HG02943 (cell line): ENCODE measurements around the gene CAPN9.
"Not testable (repeated sequence)": the region's sequence is repeated elsewhere in the genome, so short reads cannot be mapped to it uniquely, and the experiment has no call there.

ENCODE experiments used
- ATAC-seq: cut with Tn5 transposase; IDR thresholded peaks from one replicate; pipeline ENCODE4 v1.9.1; 2021; ENCODE audit warnings: mild to moderate bottlenecking, low read depth, moderate library complexity; ENCODE audit not compliant: unreplicated experiment

Gene CAPN9

DNA sequence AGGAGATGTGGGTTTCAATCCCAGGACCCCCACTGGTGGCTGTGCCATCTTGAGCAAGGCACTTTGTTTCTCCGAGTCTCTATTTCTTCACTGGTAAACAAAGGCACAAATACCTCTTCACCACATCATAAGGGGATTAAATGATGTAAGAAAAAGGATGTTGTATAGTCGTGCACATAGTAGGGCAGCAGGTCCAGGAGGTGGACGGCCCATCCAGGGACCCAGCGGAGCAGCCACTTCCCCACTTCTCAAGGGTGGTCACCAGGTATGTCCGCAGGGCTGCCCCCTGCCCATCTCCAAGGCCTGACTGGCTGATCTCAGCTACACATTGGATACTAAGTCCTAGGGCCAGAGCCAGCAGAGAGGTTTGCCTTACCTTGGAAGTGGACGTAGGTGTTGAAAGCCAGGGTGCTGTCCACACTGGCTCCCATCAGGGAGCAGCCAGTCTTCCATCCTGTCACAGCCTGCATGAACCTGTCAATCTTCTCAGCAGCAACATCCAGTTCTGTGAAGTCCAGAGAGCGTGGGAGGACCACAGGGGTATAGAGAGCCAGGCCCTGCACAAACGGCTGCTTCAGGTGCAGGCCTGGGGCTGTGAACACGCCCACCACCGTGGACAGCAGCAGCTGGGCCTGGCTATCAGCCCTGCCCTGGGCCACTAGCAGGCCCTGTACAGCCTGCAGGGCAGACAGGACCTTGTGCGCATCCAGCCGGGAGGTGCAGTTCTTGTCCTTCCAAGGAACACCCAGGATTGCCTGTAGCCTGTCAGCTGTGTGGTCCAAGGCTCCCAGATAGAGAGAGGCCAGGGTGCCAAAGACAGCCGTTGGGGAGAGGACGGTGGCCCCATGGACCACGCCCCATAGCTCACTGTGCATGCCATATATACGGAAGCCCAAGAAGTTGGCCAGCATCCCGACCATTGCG, 37.3 kb upstream of the CAPN9 start:
- ATAC-seq, result no peak

DNA sequence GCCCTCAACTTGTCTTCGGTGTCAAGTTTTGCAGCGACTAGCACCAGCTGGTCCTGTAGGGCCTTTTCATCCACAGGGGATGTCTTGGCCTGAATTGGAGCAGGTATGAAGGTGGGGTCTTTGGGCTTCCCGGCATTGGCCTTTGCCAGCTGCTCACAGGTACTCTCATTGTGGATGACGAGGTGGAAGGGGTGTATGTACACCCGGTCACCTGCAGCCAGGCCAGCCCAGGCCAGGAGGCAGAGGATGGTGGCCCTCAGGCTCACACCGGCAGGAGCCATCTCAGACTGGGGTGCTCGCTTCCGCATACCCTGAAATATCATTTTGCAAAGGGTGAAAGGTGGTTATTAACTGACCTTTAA, 36.7 kb upstream of the CAPN9 start:
- no peak for ATAC-seq

DNA sequence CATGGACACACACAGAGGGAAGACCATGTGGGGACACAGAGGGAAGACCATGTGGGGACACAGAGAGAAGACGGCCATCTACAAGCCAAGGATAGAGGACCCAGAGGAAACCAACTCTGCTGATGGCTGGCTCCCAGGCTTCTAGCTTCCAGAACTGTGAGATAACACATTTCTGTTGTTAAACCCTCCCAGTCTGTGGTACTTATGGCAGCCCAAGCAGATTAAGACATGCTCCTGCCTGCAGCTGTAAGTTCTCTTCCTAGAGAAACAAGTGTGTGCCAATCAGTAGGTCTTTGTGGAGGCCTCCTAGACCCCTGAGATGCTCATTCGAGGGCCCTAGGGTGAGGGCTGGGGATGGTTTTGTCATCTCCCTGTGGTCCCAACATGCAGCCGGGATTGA, 35.9 kb upstream of the CAPN9 start:
- no peak for ATAC-seq

DNA sequence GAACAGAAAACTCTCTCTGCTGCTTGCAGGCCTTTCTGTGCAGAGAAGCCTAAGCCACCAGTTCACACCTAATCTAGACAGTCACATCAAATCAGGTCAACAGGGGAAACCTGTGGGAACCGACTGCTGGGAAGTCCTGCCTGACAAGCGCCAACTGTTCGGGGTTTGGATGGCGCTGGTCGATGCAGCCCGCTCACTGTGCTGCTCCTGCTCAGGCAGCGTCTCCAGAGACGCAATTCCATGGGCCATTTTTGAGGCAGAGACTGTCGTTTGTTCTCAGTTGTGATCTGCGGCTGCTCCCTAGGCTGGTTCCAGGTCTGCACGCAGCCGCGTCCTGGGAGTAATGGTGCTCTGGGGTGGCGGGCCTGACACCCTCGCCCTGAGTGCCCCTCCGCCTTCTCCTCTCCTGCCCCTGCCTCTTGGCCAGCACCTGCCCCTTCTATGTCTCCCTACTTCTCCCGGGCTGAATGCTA, 34.7 kb upstream of the CAPN9 start:
- ATAC-seq, result no peak

DNA sequence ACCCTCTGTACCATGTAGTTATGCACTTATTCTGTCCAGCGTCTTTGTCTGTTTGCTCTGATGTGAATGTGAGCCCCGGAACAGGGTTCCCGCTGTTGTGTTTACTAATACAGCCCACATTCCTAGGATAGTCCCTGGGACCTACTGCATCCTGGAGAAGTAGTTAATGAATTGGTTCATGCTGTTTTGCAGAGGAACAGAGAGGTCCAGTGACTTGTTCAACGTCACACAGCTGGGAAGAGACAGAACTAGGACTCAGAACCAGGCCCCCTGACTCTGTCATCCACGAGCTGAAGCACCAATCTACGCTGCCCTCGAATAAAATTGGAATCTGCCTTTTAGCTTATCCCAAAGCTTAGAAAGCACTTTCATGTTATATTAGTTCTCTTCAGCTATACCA, 34.0 kb upstream of the CAPN9 start:
- ATAC-seq, result no peak

DNA sequence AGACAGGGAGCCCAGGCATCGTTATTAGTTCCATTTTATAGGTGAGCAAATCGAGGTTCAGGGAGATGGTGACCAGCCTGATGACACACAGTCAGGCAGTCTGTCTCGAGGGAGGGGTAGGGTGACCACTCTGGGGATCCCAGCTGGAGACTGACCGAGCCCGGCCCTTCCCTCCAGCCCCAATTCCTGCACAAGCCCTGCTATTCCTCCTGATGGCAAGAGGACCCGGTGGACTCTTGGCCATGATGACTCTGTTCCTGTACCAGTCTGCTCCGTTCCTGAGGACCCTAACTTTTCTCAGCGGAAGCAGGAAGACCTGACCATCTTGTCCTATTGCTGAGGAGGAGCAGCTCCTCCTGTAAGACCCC, 33.7 kb upstream of the CAPN9 start:
- ATAC-seq, result no peak

DNA sequence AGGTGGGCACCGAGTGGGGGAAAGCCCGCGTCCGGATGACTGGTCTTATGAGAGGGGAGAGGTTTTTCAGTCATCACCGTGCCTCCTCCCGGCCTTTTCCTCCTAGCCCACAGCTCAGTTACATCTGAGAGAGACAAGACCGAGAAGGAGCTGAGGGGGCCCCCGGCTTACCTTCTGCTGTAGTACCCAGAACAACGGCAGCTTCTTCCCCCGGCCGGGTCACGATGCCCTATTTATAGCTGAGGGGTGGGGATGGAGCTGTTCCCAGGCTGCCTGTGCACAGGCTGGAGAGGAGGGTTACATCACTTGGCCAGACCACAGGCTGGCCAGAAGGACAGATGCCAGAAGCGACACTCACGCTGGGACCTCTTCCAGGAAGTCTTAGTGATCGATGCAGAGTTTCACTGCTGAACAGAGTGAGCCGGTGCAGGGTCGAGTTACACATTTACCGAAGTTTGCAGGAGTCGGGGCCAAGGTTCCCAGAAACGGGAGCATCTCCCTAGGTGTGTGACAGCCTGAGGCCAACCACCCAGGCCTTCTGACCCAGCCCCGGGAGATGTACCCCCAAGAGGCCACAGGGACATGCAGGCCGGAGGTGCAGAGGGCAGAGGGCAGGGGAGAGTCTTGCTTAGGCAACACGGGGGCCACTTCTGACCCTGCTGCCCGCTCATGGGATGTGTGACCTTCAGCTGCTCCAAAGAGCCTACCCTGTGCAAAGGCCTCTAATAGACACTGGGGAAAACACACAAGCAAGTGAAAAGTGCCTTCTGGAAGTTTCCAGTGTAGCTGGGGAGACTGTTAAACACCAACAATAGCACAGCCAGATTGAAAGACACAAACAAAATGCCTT, 33.0 kb upstream of the CAPN9 start, which contains the start of gene AGT:
Gene AGT (minus strand): TSS at position 208 of the 850 bp plus-strand sequence. CDS start 3,299 bp downstream, outside the sequence.
- no peak for ATAC-seq

DNA sequence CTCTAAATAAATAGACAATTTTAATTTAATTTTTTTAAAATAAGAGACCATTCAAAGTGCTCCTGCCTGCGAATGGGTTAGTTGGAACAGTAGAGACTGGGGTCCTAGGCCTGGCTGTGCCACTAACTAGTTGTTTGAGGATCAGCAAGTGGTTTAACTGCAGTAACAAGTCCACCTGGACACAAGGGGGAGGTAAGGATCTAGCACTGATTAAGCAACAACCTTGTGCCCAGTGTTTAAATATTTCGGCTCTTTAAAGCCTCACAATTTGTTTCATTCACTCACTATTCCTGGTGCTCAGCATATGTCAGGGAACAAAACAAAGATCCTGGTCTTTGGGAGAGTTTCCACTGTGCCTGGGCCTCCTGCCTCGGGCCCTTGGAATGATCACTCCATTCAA, 31.7 kb upstream of the CAPN9 start:
- ATAC-seq, result no peak

DNA sequence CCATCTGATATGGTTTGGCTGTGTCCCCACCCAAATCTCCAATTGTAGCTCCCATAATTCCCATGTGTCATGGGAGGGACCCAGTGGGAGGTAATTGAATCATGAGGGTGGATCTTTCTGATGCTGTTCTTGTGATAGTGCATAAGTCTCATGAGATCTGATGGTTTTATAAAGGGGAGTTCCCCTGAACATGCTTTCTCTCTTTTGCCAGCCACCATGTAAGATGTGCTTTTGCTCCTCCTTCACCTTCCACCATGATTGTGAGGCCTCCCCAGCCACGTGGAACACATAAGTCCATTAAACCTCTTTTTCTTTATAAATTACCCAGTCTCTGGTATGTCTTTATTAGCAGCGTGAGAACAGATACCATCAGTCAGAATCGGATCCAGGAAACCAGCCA, 30.7 kb upstream of the CAPN9 start:
- ATAC-seq, result not testable (repeated sequence)

DNA sequence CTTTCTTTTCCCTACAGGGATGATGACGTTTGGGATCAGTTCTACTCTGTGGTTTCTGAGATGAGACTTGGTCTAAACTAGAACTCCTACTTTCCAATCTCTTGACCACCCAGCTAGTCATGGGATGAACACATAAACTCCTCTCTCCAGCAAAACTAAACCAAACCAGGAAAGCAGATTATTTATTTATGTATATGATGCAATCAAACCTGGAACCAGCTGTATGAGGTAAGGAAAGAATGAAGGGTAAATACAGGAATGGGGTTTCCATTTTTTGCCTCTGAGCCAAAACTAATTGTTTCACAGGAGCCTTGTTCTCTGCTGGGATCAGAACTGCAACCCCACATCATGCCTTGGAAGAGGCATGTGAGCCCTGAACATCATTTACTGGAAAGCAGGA, 29.9 kb upstream of the CAPN9 start:
- ATAC-seq, result no peak

DNA sequence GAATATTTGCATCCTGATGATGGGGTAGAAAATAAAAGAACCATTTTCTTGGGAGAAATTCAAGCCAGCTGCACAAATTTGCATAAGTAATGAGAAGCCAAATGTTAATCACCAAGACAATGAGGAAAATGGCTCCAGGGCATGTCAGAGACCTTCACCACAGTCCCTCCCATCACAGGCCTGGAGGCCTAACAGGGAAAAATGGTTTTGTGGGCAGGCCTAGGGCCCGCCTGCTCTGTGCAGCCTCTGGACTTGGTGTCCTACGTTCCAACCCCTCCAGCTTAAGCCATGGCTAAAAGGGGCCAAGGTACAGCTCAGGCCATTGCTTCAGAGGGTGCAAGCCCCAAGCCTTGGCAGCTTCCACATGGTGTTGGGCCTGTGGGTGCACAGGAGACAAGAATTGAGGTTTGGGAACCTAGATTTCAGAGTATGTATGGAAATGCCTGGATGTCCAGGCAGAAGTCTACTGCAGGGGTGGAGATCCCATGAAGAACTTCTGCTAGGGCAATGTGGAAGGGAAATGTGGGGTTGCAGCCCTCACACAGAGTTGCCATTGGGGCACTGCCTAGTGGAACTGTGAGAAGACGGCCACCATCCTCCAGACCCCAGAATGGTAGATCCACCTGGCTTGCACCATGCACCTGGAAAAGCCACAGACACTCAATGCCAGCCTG, 25.2 kb upstream of the CAPN9 start:
- not testable (repeated sequence) for ATAC-seq

DNA sequence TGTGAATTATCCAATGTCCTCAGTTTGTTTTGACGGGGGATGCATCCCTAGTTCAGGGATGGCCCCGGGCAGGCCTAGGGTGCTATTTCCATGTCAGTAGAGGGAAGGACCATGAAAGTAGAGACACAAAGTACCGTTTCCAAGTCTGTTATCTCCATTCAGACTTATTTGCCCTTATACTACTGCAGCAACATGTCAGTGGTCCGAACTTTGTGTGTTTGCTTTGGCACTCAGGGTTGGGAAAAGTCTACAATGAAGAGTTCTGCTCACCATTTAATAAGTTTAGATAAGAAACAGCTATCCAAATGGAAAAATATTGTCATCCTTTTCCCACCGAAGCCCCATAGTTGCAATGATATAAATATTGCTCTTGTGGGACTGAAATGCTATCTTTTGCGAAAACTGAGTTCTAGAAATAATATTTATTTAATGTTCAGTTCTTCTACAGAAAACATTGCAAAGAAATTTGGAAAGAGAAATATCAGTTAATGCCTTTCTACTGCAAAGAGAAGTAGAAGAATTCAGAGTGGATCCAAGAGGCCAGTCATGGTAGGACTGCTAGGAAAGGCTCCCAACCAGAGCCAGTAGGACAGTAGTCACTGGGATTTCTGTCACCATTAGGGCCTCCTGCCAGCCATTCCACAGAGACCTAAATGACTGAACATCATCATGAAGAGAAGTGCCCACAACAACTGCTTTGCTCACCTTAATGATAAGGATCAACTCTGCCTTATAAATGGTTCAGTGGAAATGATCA, 21.8 kb upstream of the CAPN9 start:
- ATAC-seq, result no peak

DNA sequence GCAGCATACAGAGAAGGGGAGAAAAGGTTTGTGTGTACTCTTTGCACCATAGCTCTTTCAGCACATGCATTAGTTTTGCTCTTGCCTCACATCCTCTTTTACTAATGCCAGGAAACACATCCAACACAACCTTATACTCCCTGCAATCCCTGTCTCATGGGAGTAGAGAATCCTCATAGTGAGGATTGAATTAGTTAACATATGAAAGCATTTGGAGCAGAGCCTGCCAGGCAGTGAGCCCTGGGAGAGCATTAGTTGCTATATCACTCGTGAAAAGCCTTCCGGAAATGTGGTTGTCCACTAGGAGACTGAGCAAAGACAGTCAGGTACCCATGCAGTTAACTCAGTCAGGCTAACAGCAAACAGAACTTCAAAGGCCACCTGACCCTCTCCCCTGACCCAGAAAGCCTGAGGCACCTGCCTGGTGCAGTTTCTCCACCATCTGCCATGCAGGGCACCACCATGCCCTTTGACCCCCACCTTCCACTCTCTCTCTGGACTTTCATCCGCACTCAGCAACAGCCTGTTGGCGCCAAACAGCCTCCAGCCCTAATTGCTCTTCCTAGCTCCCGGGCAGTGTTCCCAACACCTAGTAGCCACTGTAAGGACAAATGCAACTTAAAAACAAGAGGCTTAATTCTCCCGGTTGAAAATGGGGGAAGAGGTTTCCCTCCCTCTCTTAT, 18.3 kb upstream of the CAPN9 start:
- no peak for ATAC-seq

DNA sequence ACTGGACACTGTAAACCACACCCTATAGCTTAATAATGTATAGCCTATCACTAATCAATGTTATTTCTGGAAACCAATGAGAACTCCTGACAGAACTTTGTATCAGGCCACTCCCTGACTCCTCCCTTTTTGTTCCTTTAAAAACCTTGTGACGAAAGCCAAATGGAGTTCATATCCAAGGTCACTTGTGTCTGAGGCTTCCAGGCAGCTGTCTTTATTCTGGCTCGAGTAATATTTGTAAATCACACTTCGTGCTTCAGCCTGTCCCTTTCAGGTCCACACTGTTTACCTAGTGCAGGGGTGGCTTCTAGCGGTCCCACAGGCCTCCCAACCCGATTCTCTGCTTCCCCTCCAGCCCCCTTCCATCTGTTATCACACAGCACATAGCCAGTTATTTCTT, 16.2 kb upstream of the CAPN9 start:
- no peak for ATAC-seq

DNA sequence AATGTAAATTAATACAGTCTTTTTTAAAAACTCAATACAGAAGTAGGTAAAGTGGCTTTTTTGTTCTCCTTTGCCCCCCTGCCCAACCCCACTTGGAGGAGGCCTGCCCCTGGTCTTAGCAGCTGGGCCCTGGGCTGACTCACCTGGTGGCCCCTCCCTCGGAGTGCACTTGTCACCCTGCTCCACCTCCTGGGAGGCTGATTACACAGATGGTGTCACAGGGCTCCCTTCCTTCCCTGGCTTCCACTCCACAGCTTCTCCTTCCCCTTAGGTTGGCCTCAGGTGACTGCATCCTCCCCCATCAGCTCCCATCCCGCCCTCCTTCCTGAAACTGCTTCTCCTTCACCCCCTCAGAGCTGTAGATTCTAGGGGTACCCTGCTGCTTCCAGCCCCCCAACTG, 11.7 kb upstream of the CAPN9 start:
- ATAC-seq, result no peak

DNA sequence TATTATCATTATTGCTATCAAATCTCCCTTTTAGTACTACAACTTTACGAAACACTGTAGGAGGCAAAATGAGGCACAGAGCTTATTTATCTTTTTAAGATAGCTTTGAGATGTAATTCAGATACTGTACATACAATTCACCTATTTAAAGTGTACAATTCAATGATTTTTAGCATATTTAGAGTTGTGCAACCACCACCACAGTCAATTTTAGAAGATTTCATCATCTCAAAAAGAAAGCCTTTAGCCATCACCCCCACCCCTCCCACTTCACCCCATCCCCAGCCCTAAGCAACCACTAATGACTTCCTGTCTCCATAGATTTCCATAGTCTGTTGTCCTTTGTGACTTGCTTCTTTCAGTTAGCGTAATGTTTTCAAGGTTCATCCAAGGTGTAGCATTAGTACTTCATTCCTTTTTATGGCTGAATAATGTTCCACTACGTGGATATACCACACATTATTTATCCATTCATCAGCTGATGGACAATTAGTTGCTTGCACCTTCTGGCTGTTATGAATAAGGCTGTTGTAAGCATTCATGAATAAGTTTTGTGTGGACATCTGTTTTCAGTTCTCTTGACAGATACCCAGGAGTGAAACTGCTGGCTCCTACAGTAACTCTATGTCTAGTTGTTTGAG, 9.4 kb upstream of the CAPN9 start:
- ATAC-seq, result no peak

DNA sequence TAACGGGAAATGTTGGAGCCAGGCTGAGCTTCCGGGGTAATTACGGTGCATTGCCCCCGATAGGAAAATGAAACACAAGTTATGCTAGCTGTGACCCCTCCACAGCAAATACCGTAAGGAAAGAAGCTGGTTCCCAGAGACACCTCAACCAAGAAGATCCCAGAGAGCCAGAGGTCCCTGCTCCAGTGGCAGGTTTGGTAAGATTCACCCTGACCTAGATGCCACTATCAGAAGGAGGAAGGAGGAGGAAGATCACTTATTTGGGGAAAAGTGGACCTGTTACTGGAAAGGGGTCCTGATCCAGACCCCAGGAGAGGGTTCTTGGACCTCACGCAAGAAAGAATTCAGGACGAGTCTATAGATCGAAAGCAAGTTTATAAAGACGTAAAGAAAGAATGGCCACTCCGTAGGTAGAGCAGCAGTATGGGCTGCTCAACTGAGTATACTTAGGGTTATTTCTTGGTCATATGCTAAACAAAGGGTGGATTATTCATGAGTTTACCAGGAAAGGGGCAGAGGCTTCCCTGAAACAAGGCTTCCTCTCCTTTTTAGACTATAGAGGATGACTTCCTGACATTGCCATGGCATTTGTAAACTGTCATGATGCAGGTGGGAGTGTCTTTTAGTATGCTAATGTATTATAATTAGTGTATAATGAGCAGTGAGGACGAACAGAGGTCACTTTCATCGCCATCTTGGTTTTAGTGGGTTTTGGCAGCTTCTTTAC, 7.5 kb upstream of the CAPN9 start:
- no peak for ATAC-seq

DNA sequence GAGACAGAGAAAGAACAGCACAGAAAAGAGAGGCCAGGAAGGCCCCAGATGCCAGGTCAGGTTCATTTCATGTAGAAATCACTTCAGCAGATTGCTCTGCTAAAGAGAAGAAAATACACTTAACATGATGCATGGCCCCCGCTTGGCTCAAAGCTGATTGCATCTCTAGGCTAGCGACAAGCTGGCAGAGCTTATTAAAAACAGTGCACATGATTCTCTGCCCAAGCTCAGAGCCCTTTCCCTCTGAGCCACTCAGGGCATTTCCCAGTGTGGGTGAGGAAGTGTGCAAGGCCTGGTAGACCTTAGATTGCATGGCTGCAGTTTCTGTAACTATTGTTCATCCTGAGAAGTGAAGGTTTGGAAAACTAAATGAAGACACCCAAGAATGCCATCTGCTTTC, 3.3 kb upstream of the CAPN9 start:
- ATAC-seq, result no peak

DNA sequence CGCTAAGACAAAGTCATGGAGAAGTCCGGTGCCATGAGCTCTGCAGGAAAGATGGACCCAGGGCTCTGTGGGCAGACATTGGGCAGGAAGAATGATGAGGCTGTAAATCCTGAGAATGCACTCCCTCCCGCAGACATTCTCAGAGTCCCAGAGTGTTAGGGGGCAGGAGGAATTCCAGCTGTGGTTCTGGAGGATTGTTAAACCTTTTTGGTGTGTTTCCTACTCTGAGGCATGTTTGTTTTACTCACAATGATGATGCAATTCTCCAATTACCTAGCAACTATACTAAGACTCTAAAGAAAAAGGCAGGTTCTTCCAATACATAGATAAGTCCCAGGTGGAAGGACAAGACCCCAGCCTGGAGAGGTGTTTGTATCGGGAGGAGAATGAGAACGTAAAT, 2.8 kb upstream of the CAPN9 start:
- no peak for ATAC-seq
